WERI-Rb-1 (cell line): ENCODE measurements around the gene OR4B1.

Experiments used
- DNase-seq: peaks from one replicate; pipeline ENCODE4 v3.0.0-alpha.2; 2020
- H3K27ac ChIP-seq: fragments of 250-450 bp; sonication (Bioruptor Pico); 2 replicates; pipeline ENCODE4 v1.5.1; 2020; ENCODE audit warnings: mild to moderate bottlenecking, moderate library complexity
- H3K27me3 ChIP-seq: fragments of 250-450 bp; sonication (Bioruptor Pico); 2 replicates; pipeline ENCODE4 v1.5.1; 2021; ENCODE audit warnings: mild to moderate bottlenecking, low read depth, moderate library complexity; ENCODE audit not compliant: insufficient read depth, severe bottlenecking
- H3K36me3 ChIP-seq: fragments of 250-450 bp; sonication (Bioruptor Pico); 2 replicates; pipeline ENCODE4 v1.5.1; 2020; ENCODE audit warnings: mild to moderate bottlenecking, moderate library complexity
- H3K4me3 ChIP-seq: 2 replicates; pipeline ENCODE4 v1.5.1; 2011; ENCODE audit warnings: low read depth, mild to moderate bottlenecking, control low read depth, low read length
- H3K9me3 ChIP-seq: fragments of 250-450 bp; sonication (Bioruptor Pico); 2 replicates; pipeline ENCODE4 v1.5.1; 2021; ENCODE audit warnings: mild to moderate bottlenecking, moderate library complexity; ENCODE audit not compliant: severe bottlenecking
- TF ChIP-seq, protein P1 (sequence below): IDR thresholded peaks from 2 replicates; pipeline ENCODE4 v1.5.1; 2011; ENCODE audit warnings: low read depth, mild to moderate bottlenecking, control low read depth, inconsistent platforms, low read length

The OR4B1 gene

DNA sequence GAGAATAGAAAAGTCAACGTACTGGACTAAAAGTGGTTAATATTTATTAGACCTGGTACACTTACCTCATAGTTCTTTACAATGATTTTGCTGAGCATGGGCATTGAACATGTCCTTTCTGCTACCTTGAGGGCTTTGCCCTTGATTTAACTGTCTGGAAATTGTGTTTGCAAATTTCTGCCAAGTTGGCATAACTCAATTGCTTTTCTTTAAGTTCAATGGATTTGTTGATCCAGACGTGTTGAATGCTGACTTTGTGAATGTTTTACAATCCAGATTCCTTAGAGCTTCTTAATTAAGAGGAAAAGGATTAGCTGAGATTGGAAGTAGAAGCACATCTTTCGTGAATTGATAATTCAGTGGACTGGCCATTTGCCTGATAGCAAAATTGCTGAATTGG, 21.1 kb downstream of the OR4B1 start:
- Histone ChIP-seq H3K27ac (no peak overlapping the region), H3K27me3 (peaks cover 42% of the 10 kb centered on the region), H3K36me3 (no peaks in the 10 kb centered on the region), H3K4me3 (no peak overlapping the region), H3K9me3 (no peaks in the 10 kb centered on the region)
- TF ChIP-seq, protein P1, sequence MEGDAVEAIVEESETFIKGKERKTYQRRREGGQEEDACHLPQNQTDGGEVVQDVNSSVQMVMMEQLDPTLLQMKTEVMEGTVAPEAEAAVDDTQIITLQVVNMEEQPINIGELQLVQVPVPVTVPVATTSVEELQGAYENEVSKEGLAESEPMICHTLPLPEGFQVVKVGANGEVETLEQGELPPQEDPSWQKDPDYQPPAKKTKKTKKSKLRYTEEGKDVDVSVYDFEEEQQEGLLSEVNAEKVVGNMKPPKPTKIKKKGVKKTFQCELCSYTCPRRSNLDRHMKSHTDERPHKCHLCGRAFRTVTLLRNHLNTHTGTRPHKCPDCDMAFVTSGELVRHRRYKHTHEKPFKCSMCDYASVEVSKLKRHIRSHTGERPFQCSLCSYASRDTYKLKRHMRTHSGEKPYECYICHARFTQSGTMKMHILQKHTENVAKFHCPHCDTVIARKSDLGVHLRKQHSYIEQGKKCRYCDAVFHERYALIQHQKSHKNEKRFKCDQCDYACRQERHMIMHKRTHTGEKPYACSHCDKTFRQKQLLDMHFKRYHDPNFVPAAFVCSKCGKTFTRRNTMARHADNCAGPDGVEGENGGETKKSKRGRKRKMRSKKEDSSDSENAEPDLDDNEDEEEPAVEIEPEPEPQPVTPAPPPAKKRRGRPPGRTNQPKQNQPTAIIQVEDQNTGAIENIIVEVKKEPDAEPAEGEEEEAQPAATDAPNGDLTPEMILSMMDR, result no peak
- DNase-seq, result no peak

DNA sequence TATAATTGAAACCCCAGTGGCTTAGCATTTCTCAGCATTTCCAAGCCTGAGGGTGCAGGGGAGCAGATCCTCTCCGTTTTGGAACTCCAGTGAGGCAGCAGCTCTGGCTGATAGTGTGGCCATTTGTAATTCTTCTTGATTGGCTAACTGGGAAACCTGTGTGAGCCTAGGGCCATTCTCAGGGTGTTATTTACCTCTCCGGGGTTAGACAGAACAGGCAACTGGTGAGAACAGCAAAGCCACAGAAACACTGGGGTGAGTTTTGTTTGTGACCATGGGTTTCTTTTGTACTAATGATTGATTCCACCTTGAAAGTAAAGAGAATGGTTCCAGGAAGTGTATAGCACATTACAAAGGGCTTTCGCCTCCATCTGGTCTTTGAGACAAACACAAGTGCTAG, 25.9 kb downstream of the OR4B1 start:
- Histone ChIP-seq H3K9me3 (no peaks in the 10 kb centered on the region), H3K4me3 (no peak overlapping the region), H3K36me3 (no peaks in the 10 kb centered on the region), H3K27ac (no peak overlapping the region), H3K27me3 (peaks cover 43% of the 10 kb centered on the region)
- TF ChIP-seq, protein P1, result no peak
- no peak for DNase-seq

DNA sequence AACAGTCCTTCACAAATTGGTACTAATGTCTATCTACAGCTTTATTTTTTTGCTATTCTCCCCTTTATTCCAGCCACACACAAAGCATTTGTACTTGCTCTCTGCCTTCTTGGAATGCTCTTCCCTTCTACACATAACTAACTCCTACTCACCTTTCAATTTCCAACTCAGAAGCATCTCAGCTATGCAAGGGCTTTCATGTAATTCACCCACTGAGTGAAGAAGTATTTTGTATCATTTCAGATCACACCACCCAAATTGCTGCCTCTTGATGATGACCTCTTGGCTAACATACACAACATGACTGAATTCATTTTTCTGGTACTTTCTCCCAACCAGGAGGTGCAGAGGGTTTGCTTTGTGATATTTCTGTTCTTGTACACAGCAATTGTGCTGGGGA, 28.2 kb downstream of the OR4B1 start, which contains the start of gene OR4X2:
Gene OR4X2 (plus strand): TSS at position 301 of the 400 bp plus-strand sequence. CDS start 0 bp downstream, at position 301.
- H3K9me3 ChIP-seq, result peaks cover 7% of the 10 kb centered on the region

DNA sequence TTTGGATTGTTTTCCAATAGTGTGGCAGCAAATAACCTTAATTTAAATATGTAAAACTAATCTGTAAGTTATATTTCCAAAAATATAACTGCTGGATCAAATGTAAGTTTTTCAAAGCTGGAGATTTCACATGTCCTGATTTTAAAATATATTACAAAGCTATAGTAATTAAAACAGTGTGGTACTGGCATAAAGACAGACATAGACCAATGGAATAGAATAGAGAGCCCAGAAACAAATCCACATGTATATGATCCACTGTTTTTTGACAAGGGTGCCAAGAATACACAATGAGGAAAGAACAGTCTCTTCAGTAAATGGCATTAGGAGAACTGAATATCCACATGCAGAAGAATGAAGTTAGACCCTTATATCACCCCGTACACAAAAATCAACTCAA, 32.3 kb downstream of the OR4B1 start:
- H3K27ac ChIP-seq, result no peak overlapping the region
- H3K27me3 ChIP-seq, result peaks cover 18% of the 10 kb centered on the region
- TF ChIP-seq, protein P1, result no peak
- DNase-seq, result no peak
- no peaks in the 10 kb centered on the region for H3K36me3 ChIP-seq
- peaks cover 7% of the 10 kb centered on the region for H3K9me3 ChIP-seq
- H3K4me3 ChIP-seq, result no peak overlapping the region

More for the DNA sequence above, 28.2 kb downstream of the OR4B1 start, which contains the start of gene OR4X2:
- Histone ChIP-seq H3K27me3 (peaks cover 27% of the 10 kb centered on the region), H3K36me3 (no peaks in the 10 kb centered on the region), H3K27ac (no peak within 1 kb of the TSS), H3K4me3 (no peak within 1 kb of the TSS)
- DNase-seq, result no peak
- TF ChIP-seq, protein P1, result no peak

DNA sequence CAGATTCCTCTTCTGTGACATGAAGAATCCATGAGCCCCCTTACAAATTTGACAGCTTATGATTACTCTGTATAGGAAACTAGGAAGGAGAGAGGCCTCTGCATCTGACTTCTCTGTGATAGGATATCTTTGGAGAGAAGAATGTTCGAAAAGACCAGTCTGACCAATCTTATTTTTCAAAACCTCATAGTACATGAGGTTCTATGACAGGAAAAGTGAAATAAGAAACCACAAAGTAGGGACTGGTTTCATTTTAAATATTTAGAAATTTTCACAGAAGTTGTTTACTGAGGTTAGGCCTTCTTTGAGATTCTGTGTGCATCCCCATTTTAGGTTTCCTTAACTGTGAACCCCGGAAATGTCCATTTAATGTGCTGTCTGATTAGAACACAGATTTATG, 45.0 kb downstream of the OR4B1 start:
- no peaks in the 10 kb centered on the region for H3K36me3 ChIP-seq
- no peaks in the 10 kb centered on the region for H3K9me3 ChIP-seq
- H3K27me3 ChIP-seq, result peaks cover 31% of the 10 kb centered on the region
- H3K27ac ChIP-seq, result no peak overlapping the region
- TF ChIP-seq, protein P1, result no peak
- DNase-seq, result no peak
- no peak overlapping the region for H3K4me3 ChIP-seq

DNA sequence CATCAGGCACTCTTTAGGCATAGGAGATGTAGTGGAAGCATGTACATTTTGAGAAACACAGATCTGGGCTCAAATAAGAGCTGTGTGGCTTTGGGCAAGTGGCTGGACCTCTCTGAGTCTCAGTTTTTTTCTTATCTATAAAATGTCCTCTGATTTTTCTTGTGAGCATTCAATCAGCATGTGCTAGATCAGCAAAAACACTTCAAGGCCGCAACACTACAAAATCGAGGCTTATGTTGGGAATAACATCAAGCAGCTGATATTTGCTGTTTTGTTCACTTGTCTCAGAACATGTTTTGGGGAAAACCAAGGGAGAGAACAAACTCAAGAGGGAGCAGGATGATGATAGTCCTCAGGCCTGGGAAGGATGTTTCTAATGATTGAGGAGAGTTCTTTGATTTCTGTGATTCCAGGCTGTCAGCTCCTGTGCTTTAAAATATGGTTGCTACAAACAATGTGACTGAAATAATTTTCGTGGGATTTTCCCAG, 46.9 kb downstream of the OR4B1 start, which contains the start of gene OR4X1:
Gene OR4X1 (plus strand): TSS at position 439 of the 489 bp plus-strand sequence. CDS start 0 bp downstream, at position 439.
- peaks cover 36% of the 10 kb centered on the region for H3K27me3 ChIP-seq
- H3K4me3 ChIP-seq, result no peak within 1 kb of the TSS
- DNase-seq, result no peak
- no peaks in the 10 kb centered on the region for H3K36me3 ChIP-seq
- no peaks in the 10 kb centered on the region for H3K9me3 ChIP-seq
- H3K27ac ChIP-seq, result no peak within 1 kb of the TSS
- TF ChIP-seq, protein P1, result no peak
